ENCODE results near the gene SCP2. TPM values are rescaled to one million over a fixed set of nuclear protein-coding genes. Genes with fewer than 3 reads are reported as not detected.
A peak's percentile ranks its signal among the peaks of the same experiment; 100 is the strongest.

The SCP2 gene
- total RNA-seq, 1 donor from 2014 or later: 84.7 TPM

DNA sequence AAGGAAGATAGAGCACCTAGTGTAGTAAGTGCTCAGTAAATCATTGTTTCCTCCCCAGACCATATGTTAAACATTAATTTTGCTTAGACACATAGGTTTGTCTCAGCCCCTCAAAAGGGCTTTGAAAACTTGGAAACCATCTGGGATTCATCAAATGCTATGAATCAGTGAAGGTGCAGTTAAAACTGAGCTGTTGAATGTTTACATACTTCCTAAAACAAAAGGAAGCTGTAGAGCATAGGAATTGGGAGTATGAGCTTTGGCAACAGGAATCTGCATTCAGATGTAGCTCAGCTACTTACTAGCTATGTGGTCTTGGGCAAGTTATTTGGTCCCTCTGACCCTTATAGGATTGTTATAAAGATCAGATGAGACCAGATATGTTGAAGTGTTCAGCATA lies 116.2 kb downstream of the SCP2 start:
- ATAC-seq: no peak

- ATAC-seq: no peak
Observed at GRCh38 chr1:53044926-53045325, 117.8 kb downstream of the SCP2 start.

- no peak for ATAC-seq
Observed at GRCh38 chr1:53046930-53047329, 119.9 kb downstream of the SCP2 start.

DNA sequence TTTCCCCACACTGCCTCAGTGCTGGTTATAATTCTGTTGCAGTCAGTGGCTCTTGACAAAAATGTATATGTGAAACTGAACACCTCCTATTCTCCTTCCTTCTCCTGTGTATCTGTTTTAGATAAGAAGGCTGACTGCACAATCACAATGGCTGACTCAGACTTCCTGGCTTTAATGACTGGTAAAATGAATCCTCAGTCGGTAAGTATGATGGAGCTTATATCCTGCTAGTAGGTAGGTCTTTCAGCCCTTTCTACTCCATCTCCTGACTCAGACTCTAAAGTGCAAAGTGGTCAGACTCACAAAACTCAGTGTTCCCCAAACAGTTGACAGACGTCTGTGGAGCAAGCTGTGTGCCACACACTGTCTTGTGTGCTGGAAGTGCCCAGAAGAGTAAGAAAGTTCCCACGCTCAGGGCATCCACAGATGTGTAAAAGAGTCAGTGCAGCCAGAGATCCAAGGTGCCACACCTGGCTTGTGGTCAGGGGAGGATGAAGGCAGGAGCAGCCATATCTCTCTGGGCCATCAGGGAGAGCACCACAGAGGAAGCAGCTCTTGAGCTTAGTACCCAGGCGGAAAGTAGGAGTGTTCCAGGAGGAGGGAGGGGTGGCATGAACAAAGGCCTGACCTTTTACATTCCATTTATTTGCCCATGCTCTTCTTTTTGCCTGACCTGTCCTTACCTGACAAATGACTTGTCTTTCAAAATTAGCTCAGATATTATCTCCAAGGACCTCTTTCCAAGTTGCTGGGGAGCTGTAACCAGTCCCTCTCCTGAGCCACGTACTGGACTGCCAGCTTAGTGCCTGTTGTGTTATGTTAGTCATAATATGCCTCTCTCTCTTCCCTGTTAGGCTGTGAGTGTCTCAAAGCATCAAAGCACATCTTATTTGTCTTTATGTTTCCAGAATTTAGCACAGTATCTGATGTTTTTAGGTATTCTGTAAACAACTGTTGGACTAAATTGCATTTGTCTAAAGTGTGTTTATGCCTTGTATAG lies 121.0 kb downstream of the SCP2 start:
- peak; percentile 53 for ATAC-seq

GRCh38 chr1:53048960-53049573 lies 122.0 kb downstream of the SCP2 start:
- ATAC-seq: no peak

GRCh38 chr1:53049574-53049967 lies 122.5 kb downstream of the SCP2 start:
- no peak for ATAC-seq

DNA sequence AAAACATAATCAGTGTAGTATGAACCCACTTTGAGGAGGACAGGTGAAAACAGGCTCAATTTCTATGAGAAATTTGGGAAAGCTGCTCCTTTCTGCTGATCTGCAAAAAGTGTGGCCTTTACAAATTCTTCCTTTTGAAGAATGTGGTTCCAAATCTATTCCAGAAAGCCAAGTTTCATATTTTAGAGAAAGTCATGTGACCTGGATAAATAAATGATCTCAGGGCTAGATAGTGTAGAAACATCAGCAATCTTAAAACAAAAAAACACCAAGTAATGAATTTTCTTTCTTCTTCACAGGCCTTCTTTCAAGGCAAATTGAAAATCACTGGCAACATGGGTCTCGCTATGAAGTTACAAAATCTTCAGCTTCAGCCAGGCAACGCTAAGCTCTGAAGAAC lies 123.2 kb downstream of the SCP2 start:
- no peak for ATAC-seq

GRCh38 chr1:53051676-53052075 lies 124.6 kb downstream of the SCP2 start:
- no peak for ATAC-seq

DNA sequence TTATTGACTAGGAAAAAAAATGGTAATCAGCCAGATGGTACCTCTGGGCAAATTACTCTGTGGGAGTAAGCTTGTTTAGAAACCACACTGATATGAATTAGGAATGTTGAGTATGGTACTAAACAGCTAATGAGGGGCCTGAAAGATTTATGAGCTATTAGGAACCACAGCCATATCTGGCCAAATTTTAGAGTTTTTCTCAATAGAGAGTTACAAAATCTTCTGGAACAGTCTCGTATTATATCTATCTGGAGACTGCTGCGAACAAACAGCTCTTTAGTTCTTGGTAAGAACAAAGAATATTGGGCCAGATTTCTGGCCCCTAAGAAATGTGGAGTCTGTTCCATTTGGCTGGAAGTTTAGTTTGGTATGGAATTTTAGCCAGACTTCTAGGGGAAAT lies 130.1 kb downstream of the SCP2 start:
- ATAC-seq: no peak

GRCh38 chr1:53060579-53060978 lies 133.5 kb downstream of the SCP2 start:
- no peak for ATAC-seq

- no peak for ATAC-seq
Observed at GRCh38 chr1:53061123-53061858, 134.2 kb downstream of the SCP2 start.

- ATAC-seq: peak; percentile 42
Observed at GRCh38 chr1:53061859-53062707, 135.0 kb downstream of the SCP2 start, which contains the start of gene PODN. PODN (plus strand) TSS chr1:53062213; CDS start chr1:53069856, 7,643 bp downstream.

GRCh38 chr1:53062708-53063591 lies 135.9 kb downstream of the SCP2 start:
- ATAC-seq: no peak

DNA sequence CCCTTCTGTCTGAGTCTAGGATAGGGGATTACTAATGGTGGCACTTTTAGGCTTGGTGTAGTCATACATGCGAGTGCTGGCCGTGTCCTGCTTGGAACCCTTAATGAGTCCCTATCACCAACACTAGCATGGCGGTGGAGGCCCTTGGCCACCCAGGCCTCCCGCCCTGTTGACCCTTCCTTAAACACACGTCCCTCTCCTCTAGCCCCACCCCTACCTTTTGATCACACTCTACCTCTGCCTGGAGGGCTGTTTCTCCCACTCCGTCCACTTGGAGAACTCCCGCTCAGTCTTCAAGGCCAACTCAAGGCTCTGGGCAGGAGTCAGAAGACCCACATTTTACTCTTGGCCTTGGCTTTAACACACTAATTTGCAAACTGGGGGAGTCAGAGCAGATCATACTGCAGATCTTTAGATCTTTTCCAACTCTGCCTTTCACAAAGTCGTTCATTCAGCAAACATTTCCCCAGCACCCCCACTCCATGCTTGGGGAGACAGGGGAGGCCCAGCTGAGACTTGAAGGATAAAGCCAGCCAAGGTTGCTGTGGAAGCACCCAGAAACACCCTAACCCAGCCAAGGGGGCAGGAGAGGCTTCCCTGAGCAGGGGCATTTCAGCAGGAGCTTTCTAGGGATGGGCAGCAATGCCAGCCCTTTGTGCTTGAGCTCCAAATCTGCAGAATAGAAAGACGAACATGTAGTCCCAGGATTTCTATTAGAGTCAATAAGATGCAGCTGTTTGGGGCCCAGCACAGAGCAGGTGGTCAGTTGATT lies 136.9 kb downstream of the SCP2 start:
- ATAC-seq: no peak

DNA sequence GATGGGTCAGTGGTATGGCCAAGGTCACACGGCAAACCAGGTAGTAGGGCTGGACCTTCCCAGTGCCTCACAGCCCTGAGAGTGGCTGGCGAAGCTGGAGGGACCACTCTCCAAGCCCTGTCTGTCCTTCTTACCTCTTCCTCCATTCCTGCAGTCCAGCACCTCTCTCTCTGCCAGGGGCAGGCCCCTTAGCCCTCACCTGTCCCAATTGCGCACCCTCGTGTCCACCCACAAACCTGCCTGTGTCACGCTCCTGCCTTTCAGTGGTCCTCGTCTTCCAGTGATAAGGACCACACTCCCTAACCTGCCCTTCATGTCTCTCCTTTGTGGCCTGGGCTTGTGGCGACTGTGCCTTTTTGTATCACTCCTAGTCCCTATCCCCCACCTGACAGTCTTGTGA lies 138.3 kb downstream of the SCP2 start:
- ATAC-seq: no peak

DNA sequence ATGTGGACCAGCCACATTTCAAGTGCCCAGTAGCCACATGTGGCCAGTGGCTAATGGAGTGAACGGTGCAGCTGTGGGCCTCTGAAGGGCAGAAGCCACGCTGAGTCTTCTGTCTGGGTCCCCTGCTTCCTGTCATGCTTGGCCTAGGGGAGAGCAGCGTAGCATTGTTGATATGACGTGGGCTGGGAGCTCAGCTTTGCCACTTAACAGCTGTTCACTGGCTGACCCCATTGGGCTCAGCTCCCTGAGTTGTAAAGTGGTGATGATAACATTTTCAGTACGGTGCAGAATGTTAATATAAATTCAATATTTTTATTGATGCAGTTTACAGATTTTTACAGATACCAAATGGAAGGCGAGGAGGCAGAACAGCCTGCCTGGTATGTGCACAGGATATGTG lies 139.4 kb downstream of the SCP2 start:
- ATAC-seq: no peak

DNA sequence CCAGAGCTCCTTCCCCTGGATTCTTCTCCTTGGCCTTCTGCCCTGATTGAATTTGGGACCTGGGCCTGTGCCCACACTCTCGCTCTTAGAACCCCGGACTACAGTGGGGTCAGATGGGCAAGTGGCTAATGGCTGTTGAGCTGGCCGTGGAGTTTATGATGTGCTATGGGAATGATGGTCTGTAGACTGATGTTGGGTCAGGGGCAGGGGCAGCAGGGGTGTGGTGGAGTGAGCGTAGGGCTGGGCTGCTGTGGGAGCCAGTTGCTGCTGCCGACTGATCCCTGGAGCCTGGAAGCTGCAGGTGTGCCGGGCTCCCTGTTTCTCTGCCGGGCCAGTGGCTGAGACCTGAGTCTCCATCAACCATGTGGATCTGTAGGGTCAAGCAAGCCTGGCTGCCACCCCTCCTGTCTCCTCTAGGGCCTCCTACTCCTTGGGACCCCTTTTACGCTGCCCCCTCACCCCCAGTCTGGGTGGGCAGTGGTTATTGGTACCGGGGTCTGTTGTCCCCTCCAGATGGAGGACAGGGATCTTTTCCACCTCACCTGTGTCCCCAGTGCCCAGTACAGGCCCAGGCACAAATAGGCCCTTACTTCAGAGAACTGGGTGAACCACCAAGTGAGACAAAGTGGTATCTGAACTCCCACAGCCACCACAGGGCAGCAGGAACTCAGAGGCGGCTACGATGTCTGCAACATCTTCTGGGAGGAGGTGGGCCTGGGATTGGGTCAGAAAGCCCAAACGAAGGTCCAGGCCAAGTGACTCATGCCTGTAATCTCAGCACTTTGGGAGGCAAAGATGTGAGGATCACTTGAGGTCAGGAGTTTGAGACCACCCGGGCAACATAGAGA lies 140.0 kb downstream of the SCP2 start:
- no peak for ATAC-seq

DNA sequence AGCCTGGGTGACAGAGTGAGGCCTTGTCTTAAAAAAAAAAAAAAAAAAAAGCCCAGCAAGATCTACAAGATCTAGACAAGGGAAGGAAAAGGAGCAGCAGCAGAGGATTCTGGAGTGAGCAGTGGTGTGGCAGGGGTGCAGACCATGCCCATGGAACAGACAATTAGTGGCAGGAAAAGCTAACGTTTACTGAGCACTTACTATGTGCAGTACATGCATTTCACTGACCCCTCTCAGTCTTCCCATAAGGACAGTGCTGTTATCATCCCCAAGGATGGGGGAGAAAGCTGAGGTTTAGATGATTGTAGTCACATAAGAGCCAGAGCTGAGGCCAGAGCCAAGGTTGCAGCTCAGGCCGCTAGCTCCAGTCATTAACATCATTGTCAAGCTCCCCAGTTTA lies 140.8 kb downstream of the SCP2 start:
- ATAC-seq: no peak

Data from esophagus mucosa (tissue), 1 donor.